Right atrium auricular region (tissue), 2 donors: ENCODE data around the gene TPRG1. TPM values are rescaled to one million over a fixed set of nuclear protein-coding genes. Genes with fewer than 3 reads are reported as not detected.

Source experiments
- DNase-seq: peaks from one replicate; pipeline ENCODE4 v3.0.0-alpha.2; 2019; ENCODE audit warnings: low spot score
- H3K27ac ChIP-seq, 2 donors: fragments of 200-600 bp; sonication (generic); 1 replicate in 1 of 2; 2 replicates in 1 of 2; pipeline ENCODE4 v1.5.1; 2016 to 2019
- H3K27me3 ChIP-seq, 2 donors: fragments of 200-600 bp; sonication (generic); one replicate each; pipeline versions ENCODE4 v1.5.1 to v1.6.0; 2017 to 2019
- H3K36me3 ChIP-seq: fragments of 200-600 bp; sonication (generic); one replicate; pipeline ENCODE4 v1.5.1; 2016
- H3K4me1 ChIP-seq, 2 donors: fragments of 200-600 bp; sonication (generic); one replicate each; pipeline versions ENCODE4 v1.5.1 to v1.6.0; 2017 to 2019
- H3K4me3 ChIP-seq, 2 donors: fragments of 200-600 bp; sonication (generic); 1 replicate in 1 of 2; 2 replicates in 1 of 2; pipeline ENCODE4 v1.5.1; 2017 to 2019; ENCODE audit warnings: mild to moderate bottlenecking in 1 of 2, moderate library complexity in 1 of 2
- H3K9me3 ChIP-seq, 2 donors: fragments of 200-600 bp; sonication (generic); one replicate each; pipeline ENCODE4 v1.5.1; 2019
- total RNA-seq, 2 donors: library from RNA; depleted of rRNA; stranded (reverse); fragments of >200 nt; gene quantifications; one replicate each; pipeline ENCODE4 v1.1.0, GENCODE V29; 2016
- TF ChIP-seq, protein P1 (sequence below), 2 donors: fragments of 200-600 bp; sonication (generic); IDR thresholded peaks; one replicate each; pipeline ENCODE4 v1.5.1; 2019; ENCODE audit warnings: antibody characterized with exemption in 2 of 2

The TPRG1 gene
- total RNA-seq, 2 donors from 2014 or later, result 0.41 to 2.1 TPM

DNA sequence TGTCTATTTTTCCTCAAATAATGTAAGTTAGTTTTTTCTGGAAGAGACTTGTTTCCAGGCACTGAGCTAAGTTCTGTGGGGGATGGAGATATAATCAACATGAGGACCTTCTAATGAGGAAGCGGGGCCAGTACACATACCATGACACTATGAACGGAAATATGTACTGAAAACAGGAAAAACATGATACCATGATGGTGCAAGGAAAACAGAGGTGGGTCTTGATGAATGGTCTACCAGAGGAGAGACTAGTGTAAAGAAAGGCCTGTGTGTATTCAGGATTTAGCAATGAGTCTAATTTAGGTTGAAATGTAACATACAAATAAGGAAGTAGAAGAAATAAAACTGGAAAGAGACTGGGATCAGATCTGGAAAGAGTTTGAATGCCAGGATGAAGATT is 38.9 kb upstream of the TPRG1 start:
- peak overlapping the region; percentile 45 to 48 for H3K27ac ChIP-seq
- no peaks in the 10 kb centered on the region for H3K9me3 ChIP-seq
- TF ChIP-seq, protein P1, sequence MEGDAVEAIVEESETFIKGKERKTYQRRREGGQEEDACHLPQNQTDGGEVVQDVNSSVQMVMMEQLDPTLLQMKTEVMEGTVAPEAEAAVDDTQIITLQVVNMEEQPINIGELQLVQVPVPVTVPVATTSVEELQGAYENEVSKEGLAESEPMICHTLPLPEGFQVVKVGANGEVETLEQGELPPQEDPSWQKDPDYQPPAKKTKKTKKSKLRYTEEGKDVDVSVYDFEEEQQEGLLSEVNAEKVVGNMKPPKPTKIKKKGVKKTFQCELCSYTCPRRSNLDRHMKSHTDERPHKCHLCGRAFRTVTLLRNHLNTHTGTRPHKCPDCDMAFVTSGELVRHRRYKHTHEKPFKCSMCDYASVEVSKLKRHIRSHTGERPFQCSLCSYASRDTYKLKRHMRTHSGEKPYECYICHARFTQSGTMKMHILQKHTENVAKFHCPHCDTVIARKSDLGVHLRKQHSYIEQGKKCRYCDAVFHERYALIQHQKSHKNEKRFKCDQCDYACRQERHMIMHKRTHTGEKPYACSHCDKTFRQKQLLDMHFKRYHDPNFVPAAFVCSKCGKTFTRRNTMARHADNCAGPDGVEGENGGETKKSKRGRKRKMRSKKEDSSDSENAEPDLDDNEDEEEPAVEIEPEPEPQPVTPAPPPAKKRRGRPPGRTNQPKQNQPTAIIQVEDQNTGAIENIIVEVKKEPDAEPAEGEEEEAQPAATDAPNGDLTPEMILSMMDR (IDR thresholded peaks at IDR 0.05), result no peak
- no peak overlapping the region for H3K4me3 ChIP-seq
- H3K36me3 ChIP-seq, result peaks cover 3% of the 10 kb centered on the region
- no peak for DNase-seq
- peaks cover 0 to 6% of the 10 kb centered on the region in 2 donors for H3K4me1 ChIP-seq
- H3K27me3 ChIP-seq, result no peaks in the 10 kb centered on the region

DNA sequence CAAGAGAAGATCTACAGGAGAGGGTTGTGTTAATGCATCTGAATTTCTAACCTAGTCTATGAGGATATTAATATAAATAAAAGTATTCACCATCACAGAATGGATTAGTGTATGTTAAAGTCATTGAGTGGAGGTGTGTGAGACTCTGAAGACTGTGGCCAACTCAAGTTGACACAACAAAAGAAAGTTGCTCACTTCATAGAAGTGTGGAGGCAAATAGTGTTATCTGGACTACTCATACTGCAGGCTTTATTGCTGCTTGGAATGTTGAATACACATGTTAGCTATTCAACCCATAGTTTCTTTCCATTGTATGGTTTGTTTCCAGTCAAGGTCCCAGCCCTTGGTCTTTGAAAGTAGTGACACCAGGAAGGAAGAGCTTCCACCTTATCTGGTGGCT is 38.0 kb upstream of the TPRG1 start:
- TF ChIP-seq, protein P1 (IDR thresholded peaks at IDR 0.05), result no peak
- H3K27me3 ChIP-seq, result no peaks in the 10 kb centered on the region
- H3K27ac ChIP-seq, result no peak overlapping the region
- no peaks in the 10 kb centered on the region for H3K9me3 ChIP-seq
- H3K4me3 ChIP-seq, result no peak overlapping the region
- H3K4me1 ChIP-seq, result peaks cover 0 to 6% of the 10 kb centered on the region in 2 donors
- no peak for DNase-seq
- H3K36me3 ChIP-seq, result peaks cover 3% of the 10 kb centered on the region

DNA sequence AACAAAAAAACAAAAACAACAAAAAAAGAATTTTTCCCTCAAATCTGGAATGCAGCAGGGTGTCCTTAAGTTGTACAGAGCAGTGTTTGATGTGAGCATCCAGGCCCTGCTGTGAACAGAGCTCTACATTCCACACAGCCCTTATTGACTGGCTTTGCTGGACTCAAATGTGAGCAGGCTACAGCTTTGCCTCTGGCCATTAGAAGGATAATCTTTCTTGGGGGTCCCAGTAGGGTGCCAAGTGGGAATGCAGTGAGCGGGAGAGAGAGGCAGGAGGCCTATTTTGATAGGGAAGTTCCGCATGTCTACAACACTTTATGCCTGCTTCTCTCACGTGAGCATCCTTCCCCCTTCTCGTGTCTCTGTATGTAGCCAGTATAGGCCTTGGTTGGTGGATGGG is 34.4 kb upstream of the TPRG1 start:
- TF ChIP-seq, protein P1 (IDR thresholded peaks at IDR 0.05), result no peak
- no peaks in the 10 kb centered on the region for H3K9me3 ChIP-seq
- DNase-seq, result no peak
- no peaks in the 10 kb centered on the region for H3K27me3 ChIP-seq
- H3K27ac ChIP-seq, result no peak overlapping the region
- H3K4me3 ChIP-seq, result no peak overlapping the region
- peaks cover 0 to 5% of the 10 kb centered on the region in 2 donors for H3K4me1 ChIP-seq
- peaks cover 3% of the 10 kb centered on the region for H3K36me3 ChIP-seq

DNA sequence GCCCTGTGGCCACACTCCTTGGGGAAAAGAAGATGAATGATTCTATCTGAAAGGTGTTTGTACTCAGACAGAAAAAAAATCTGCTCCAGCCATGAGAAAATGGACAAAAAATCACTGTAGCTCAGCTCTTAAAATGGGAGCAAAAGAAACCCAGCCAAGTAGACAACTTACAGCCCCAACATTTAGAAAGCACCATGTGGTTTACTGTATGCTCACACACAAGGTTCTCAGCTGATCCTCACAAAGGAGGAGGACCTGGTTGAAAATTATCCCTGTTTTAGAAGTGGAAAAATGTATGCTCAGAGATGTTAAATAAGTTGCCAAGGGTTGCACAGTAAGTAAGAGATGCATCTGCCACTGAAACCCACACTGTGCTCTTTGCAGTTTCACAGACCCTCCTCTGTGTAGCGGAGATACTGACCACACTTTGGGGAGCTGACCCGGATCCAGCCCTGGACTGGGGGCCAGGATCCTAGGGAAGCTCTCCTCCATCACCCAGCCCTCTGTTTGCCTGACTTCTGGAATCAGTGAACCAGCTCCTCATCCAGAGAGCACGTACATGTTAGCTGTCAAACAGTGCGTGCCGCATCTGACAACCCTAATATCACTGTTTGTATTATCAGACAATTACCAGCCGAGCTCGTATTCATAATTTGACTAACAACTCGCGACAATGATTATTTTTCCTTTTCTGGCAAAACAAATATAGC is 32.7 kb upstream of the TPRG1 start:
- Histone ChIP-seq H3K27ac (no peak overlapping the region), H3K36me3 (peaks cover 3% of the 10 kb centered on the region), H3K9me3 (no peaks in the 10 kb centered on the region), H3K27me3 (no peaks in the 10 kb centered on the region), H3K4me1 (no peaks in the 10 kb centered on the region), H3K4me3 (no peak overlapping the region)
- TF ChIP-seq, protein P1 (IDR thresholded peaks at IDR 0.05), result no peak
- no peak for DNase-seq

DNA sequence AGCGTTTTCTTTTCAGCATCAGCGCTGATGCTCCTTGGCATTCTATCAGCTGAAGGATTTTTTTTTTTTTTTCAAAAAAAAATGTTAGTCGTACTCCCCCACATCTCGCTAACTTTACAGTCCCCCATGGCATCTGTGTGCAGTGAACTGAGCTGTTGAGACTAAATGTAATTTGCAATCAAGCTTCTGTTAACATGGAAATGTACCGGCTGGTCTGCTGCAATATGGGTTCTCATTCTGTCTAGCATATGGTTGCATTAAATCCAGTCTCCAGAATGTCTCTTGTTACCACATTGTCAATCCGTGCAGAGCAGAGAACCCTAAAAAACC is 32.2 kb upstream of the TPRG1 start:
- Histone ChIP-seq H3K4me1 (no peaks in the 10 kb centered on the region), H3K27me3 (no peaks in the 10 kb centered on the region), H3K9me3 (no peaks in the 10 kb centered on the region), H3K27ac (no peak overlapping the region), H3K36me3 (peaks cover 2% of the 10 kb centered on the region), H3K4me3 (no peak overlapping the region)
- TF ChIP-seq, protein P1 (IDR thresholded peaks at IDR 0.05), result no peak
- no peak for DNase-seq

DNA sequence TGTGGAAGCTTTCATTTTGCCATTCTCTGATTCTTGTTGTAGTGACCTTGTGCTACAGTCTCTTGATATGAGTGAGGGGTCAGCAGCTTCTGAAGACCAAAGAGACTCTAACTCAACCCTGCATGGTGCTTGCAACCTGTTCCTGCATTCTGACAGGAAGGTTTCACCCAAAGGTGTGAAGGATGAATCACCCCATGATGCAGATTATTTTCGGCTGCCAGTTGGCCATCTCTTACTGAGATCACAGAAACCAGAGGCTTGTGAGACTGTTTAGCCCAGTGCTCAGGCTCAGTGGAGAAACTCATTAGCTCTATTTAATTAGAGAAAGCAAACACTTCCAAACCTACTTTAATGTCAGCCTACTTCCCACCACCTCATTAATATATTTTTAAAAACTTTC is 29.2 kb upstream of the TPRG1 start:
- H3K4me3 ChIP-seq, result no peak overlapping the region
- no peak overlapping the region for H3K27ac ChIP-seq
- H3K4me1 ChIP-seq, result peaks cover 0 to under 1% of the 10 kb centered on the region in 2 donors
- TF ChIP-seq, protein P1 (IDR thresholded peaks at IDR 0.05), result no peak
- H3K36me3 ChIP-seq, result no peaks in the 10 kb centered on the region
- H3K27me3 ChIP-seq, result no peaks in the 10 kb centered on the region
- H3K9me3 ChIP-seq, result no peaks in the 10 kb centered on the region
- no peak for DNase-seq
